ENCODE data around the gene SCARB1.

Gene SCARB1

DNA sequence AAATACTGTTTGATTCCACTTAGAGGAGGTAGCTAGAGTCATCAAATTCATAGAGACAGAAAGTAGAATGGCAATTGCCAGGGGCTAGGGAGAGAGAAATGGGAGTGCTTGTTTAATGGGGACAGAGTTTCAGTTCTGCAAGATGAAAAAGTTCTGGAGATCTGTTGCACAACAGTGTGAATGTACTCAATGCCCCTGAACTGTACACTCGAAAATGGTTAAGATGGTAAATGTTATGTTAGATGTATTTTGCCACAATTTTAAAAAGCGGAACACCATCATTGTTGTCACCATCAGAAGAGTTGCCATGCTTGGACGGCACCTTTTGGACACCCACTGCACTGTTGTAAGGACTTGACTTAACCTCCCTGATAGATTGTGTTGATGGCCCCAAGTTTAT, 106.9 kb downstream of the SCARB1 start:
- no peak for DNase-seq

GRCh38 chr12:124756166-124756565, 107.5 kb downstream of the SCARB1 start:
- no peak for DNase-seq

- no peak for DNase-seq
Measured at GRCh38 chr12:124755801-124756148, 107.9 kb downstream of the SCARB1 start.

DNA sequence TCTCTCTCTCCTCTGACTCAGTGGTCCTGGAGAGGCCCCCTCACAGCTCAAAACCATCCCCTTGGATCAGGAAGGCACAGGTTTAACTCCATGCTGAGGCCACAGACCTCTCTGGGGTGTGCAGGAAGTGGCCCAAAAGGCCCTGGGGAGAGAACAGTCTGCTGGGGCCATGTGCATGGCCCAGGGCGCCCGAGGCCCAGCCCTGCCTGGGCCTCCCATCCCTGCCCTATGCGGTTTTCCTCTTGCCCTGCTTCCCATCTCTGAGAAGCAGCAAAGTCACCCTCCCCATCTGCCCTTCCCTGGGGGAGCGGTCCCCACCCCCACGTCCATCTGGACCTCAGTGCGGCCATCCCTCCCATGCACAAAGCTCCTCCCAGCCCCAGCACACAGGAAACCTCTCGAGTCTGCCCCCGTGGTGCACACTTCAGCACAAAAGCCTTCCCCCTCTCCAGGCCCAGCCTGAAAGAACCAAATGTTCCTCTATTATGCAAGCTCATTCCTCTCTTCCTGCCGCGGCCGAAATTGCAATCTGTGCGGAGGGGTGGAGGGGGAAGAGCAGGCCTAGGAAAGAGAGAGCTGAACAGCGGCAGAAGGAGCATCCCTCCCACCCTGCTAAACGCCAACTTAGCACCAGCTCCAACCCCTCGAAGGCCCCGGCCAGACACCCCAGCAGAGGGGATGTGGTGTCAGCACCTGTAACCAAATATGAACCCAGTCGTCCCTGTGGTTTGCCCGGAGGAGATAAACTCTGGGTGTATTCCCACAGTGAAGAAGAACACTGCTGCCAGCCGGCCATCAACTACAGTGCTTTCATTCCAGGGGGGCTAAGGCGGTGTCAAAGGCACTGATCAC, 108.5 kb downstream of the SCARB1 start:
- no peak for DNase-seq

- DNase-seq, result no peak
Measured at GRCh38 chr12:124754491-124754890, 109.2 kb downstream of the SCARB1 start.

DNA sequence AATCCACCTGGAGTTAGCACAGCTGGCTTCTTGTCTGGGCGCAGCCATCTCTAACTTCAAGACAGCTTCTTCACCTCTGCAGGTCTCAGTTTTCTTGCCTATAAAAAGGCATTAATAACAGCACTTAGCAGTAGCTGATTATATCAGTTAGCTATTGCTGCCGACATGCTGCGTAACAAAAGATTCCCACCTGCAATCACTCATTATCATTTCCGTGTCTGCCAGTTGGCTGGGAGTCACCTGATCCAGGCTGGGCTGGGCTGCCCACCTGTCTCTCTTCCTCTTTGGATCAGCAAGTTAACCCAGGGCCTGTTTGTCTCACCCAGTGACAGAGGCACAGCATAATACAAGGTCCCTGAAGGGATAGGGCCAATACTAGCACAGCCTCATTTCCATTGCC, 109.7 kb downstream of the SCARB1 start:
- DNase-seq, result no peak

DNA sequence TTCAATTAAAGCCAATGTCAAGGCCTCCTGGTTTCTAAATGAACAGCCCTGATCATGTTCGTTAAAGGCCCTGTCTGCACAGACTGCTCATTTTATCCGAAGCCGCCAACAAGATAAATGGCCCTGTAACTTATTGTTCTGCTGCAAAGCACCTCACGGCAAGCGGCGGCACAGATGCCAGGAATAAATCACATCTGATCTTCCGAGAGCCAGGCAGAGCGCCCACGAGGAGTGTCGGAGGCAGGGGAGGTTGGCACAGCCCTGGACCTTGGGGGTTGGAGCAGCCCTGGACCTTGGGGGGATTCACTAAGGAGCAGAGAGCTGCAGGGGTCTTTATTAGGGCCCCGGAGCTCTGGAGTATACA, 110.5 kb downstream of the SCARB1 start:
- no peak for DNase-seq

DNA sequence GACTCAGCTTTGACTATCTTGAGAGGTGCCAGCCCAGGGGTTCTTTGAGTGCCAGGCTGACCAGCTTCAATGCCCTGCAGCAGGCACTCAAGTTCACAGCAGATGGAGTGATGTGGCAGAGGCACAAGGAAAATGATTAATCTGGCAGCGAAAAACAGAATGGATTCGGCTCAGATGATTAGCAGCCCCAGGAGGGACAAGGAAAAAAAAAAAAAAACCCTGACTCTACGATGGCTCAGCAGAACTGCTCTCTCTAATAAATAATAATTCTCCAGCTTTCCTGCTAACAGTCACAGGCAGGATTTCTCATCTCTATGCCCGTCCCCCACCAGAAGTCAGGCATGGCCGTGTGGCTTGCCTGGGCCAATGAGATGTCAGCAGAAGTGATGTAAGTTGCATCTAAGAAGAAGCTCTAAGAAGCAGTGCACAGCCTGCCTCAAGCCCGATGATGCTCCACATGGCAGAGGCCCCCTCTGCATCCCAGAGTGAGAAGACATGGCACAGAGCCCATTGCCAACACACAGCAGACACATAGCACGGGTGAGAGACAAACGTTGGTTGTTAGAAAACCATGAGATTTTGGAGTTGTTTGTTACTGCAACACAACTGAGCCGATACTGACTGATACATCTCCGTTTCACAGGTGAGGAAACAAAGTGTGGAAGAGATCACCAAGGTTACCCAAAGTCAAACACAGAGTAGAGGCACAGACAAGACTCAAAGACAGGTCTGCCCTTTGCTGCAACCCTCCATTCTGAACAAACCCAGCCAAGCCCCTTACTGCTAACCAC, 111.0 kb downstream of the SCARB1 start:
- DNase-seq, result no peak

GRCh38 chr12:124751654-124752355, 111.9 kb downstream of the SCARB1 start:
- no peak for DNase-seq

DNA sequence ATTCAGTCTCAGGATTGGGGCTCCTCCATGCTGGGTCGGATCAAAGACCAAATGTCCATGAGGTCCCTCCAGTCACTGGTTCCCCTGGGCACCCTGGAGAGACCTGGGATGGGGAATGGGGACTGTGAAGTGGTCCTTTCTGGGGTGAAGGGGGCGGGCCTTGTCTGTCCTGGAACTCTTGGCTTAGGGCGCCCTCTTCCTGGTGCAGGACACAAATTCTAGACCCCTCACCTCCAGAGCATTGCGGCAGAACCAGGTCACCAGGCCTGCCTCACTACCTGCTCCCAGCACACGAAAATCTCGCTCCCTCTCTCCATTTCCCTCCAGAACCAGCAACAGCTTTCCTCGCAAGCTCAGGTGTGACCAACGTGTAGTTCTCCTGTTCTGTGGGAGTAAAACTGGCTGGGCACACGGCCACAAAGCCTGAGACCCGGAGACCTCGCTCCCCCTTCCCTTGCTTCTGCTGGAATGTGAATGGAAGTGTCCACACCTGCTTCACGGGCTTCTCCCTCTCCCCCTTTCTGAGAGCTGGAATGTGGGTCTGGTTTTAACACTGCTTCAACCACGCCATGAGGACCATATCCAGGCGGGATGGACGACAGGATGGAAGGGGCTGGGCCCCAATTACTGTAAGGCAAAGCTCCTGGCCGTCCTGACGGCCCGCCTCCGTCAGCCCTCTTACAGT, 112.7 kb downstream of the SCARB1 start:
- no peak for DNase-seq

GRCh38 chr12:124750149-124750656, 113.5 kb downstream of the SCARB1 start:
- no peak for DNase-seq

DNA sequence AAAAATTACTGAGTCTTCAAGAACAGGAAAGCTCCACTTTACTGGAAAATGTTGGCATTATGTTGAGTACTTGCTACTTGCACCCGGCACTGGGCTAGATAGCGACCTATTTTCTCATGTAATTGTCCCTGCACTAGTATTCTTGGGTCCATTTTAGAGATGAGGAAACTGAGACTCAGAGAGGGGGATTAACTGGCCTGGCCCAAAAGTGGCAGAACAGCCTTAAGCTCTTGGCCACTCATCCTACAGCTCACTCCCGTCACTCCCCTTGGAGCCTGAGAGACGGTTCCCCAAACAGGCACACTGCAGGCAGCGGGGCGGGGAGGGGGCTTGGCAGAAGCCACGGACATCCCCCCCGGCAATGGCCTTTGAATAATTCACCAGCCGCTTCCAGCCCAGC, 113.9 kb downstream of the SCARB1 start:
- no peak for DNase-seq

- no peak for DNase-seq
Measured at GRCh38 chr12:124747426-124748161, 116.1 kb downstream of the SCARB1 start.

- DNase-seq, result no peak
Measured at GRCh38 chr12:124746649-124747425, 116.8 kb downstream of the SCARB1 start.

DNA sequence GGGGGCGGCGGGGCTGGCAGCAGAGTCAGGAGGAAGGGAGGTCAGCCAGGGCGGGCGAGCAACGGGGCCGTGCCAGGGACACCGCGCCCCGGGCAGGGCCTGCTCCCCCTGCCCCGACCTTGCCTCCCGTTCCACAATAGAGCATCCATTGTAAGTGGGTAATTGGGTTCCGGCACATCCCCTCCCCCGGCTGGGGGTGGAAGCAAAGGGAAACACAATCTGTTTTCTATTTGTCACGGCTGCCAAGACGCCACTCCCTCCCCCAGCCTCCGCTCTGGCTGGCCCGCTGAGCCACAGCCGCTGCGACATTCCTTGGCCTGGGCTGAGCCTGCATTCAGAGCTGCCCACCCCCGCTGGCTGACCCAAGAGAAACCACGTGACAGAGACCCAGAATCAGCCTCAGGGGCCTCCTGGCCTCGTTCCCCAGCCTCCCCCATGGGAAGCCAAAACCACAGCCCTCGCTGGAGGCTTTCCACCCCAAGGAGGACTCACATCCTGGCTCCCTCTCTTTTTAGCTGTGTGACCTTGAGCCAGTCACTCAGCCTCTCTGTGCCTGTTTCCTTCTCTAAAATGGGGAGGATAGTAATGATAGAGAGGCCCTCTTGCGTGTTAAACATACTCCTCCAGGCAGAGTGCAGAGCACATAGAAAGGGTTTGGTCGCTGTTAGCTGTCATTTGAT, 117.6 kb downstream of the SCARB1 start:
- DNase-seq, result no peak

GRCh38 chr12:124745465-124745890, 118.2 kb downstream of the SCARB1 start:
- no peak for DNase-seq

- DNase-seq, result no peak
Measured at GRCh38 chr12:124744659-124745464, 118.8 kb downstream of the SCARB1 start.

- DNase-seq, result no peak
Measured at GRCh38 chr12:124744273-124744640, 119.4 kb downstream of the SCARB1 start.

DNA sequence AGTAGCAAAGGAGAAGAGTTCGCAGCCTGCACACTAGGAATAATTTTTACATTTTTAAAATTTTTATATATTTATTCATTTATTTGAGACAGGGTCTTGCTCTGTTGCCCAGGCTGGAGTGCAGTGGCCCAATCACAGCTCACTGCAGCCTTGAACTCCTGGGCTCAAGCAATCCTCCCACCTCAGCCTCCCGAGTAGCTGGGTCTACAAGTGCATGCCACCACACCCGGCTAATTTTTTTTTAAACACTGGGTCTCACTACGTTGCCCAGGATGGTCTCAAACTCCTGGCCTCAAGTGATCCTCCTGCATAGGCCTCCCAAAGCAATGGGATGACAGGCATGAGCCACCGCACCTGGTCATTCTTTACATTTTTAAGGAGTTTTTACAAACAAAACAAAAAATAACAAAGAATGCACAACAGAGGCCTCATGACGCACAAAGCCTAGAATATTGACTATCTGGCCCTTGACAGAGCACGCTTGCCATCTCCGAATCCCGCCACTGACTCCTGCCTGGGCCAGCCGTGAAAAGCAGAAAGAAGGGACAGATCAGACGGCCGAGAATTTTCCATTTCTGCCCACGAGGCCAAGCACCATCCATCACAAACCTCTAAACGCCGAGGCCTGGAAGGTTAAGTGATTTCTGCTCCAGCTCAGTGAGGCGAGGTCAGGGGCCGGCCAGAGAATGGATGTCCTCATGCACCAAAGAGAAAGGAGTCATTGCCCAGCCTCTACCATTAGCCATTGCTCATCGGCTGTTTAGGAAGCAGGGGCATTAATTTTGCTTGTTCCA, 120.0 kb downstream of the SCARB1 start:
- DNase-seq, result no peak
